ENCODE measurements around the gene HIP1.

HIP1 gene

DNA sequence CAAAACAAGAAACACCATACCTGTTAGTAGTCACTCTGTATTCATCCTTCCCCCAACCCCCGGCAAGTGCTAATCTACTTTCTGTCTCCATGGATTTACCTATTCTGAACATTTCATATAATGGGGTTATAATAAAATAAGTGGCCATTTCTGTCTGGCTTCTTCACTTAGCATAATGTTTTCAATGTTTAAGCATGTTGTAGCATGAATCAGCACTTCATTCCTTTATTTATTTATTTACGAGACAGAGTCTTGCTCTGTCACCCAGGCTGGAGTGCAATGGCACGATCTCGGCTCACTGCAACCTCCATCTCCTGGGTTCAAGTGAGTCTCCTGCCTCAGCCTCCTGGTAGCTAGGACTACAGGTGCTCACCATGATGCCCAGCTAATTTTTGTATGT is 69.2 kb downstream of the HIP1 start:
- DNase-seq (ENCODE audit: low read depth) = no peak

DNA sequence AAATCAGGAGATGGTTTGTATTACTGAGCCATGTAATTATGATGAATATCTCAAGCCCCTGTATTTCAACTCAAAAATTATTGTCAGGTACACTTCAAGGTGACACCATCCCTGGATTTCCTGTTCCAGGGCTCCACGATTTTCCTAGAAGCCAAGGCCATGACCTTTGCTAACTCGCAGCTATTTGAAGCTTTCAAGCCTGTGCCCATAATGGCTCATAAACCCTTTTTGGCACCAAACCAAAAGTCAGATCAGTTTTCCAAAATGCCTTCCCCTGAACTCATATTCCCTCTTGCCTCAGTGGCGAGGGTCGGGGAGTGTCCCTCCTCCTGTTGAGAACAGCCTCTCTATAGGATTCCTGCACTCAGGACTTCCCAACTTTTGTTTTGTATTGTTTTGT is 70.8 kb downstream of the HIP1 start:
- no peak for DNase-seq (ENCODE audit: low read depth)

DNA sequence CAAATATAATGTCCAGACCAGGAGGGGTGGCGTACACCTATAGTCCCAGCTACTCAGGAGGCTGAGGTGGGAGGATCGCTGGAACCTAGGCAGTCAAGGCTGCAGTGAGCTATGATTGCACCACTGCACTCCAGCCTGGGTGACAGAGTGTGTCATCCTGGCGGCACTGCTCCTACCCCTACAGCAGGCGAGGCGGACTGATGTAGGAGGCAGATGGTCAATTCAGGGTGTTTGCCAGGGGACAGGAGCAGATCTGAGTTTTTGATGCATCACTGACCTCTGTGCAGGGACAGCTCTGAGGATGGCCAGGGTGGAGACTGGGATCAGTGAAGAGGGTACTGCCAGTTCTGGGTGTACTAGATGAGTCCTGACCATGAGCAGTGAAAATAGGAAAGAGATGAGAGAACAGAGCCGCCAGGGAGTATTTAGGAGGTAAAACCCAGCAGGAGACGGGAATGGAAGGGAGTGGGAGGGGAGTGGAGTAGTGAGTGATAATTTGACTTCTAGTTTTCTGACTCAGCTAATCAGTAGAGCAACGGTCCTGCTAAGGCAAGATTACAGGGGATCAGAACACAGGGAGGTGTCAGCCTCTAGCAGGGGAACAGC is 75.3 kb downstream of the HIP1 start:
- no peak for DNase-seq (ENCODE audit: low read depth)

DNA sequence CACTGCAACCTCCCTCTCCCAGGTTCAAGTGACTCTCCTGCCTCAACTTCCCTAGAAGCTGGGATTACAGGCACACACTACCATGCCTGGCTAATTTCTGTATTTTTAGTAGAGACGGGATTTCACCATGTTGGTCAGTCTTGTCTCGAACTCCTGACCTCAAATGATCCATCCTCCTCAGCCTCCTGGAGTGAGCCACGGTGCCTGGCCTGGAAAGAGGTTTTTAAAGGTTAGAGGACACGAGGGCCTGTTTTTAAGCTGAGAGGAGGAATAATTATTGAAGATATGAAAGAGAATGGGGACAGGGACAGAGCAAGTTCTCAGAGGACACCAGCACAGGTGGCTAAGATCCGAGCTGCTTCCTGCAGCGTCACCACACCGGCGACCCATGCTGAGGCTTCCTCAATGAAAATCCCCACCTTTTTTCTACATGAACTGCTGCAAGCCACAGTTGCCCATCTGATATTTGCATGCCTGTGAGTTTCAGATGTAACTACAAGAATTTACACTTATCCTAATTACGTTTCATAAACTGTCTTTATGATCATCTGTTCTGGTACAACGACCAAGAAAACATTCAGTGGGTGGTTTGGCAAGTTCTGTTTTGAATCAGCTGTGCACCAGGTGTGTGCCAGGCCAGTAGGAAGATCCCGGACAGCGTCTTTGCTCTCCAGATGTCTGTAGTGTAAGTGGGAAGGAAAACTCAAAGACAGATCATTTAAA is 76.0 kb downstream of the HIP1 start:
- DNase-seq (ENCODE audit: low read depth) = no peak

DNA sequence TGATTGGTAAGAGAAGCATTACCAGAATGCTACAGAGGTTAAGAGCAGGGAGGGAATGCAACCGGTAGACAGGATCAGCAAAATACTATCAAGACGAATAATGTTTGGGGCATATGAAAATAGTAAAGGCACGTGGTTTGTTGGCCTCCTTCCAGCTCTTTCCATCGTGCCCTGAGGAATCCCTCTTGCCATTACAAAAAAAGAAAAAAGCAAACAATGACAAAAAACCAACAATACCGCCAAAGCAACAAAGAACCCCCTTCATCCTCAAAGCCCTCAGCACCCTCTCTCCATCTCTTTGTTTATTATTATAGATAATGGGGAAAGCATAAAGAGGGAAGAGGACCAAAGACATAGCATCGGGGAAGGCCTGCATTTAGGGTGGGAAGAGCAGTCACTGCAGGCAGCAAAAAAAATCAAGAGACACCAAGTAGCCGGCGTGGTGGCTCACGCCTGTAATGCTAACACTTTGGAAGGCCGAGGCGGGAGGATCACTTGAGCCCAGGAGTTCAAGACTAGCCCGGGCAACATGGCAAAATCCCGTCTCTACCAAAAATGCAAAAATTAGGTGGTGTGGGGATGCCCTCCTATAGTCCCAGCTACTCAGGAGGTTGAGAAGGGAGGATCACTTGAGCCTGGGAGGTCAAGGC is 78.0 kb downstream of the HIP1 start:
- DNase-seq (ENCODE audit: low read depth) = no peak

DNA sequence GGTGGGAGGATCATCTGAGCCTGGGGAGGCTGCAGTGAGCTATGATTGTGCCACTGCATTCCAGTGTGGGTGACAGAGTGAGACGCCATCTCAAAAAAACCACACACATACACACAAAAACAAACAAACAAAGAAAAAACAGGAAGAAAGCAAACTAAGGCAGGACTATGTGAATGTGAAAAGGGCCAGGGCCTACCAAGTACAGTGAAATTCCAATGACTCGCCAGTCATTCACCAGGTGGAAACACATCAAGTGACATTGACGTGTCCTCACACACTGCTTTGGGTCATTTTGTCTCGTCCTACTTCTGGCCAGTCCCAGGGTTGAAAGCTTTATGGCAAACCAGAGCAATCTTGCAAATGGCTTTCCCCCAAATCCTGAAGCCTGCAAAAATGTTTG is 79.9 kb downstream of the HIP1 start:
- no peak for DNase-seq (ENCODE audit: low read depth)

DNA sequence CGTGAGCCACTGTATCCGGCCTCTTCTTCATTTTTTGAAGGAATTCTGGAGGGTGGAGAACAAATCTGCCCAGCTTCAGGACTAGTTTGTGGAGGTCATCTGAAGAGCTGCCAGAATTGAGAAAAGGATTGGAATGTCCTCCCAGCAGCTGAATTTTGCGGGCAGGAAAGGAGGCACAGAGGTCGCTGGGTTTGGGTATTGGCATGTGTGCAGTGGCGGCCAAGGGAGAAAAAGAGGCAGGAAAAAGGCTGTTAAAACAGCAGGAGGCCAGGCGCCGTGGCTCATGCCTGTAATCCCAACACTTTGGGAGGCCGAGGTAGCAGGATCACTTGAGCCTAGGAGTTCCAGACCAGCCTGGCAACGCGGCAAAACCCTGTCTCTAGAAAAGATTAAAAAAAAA is 80.4 kb downstream of the HIP1 start:
- DNase-seq (ENCODE audit: low read depth) = no peak

DNA sequence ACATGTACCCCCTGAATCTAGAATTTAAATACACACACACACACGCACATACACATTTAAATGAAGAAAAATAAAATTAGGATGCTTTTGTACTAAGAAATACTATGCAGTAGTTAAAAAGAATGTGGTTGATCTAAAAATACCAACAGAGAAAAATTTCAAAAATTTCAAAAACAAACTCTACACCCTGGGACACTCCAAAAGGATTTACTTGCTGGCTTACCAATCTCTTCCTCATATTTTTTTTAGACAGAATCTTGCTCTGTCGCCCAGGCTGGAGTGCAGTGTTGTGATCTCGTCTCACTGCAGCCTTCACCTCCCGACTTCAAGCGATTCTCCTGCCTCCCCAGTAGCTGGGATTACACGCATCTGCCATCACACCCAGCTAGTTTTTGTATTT is 80.9 kb downstream of the HIP1 start:
- no peak for DNase-seq (ENCODE audit: low read depth)

DNA sequence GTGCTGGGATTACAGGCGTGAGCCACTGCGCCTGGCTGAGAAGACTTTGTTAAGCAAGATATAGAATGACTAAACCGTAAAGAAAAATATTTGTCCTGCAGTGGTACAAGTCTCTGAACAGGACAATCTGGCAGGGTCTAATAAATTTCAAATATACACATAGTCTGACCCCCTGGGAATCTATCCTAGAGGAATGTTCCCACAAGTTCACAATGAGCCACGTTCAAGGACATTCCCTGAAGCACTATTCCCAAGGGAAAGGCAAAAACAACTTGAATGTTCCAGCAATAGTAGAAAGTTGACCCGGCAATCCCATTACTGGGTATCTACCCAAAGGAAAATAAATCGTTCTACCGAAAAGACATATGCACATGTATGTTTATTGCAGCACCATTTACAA is 82.0 kb downstream of the HIP1 start:
- no peak for DNase-seq (ENCODE audit: low read depth)

DNA sequence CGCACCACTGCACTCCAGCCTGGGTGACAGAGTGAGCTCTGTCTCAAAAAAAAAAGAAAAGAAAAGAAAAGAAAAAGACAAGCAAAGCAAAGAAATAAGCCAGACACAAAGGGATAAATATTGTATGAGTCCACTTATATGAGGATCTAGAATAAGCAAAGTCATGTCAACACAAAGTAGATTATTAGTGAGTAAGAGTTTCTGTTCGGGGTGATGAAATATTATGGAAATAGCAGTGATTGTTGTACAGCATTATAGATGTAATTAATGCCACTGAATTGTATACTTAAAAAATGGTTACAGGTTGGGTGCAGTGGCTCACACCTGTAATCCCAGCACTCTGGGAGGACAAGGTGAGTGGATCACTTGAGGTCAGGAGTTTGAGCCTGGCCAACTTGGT is 83.2 kb downstream of the HIP1 start:
- no peak for DNase-seq (ENCODE audit: low read depth)

DNA sequence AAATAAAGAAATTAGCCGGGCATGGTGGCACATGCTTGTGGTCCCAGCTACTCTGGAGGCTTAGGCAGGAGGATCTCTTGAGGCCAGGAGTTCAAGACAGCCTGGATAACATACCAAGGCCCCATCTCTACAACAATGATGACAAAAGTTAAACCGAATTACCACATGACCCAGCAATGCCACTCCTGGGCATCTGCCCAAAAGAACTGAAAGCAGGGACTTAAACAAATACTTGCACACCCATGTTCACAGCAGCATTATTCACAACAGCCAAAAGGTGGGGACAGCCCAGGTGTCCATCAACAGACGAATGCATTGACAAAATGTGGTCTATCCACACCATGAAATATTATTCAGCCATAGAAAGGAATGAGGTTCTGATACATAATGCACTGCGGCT is 83.9 kb downstream of the HIP1 start:
- no peak for DNase-seq (ENCODE audit: low read depth)

DNA sequence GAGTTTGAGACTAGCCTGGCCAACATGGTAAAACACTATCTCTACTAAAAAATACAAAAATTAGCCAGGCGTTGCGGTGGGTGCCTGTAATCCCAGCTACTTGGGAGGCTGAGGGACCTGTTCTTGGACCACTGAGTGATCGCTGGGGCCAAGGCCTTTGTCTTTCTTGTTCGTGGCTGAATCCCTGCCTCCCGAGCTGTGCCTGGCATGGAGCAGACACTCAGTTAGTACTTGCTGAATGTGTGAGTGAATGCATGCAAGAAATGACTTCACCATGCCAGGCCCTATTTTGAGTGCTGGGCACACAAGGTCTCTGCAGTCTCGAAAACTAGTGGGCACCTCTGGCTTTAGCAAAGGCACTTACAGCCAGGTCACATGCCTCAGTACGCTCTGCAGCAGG is 85.1 kb downstream of the HIP1 start:
- no peak for DNase-seq (ENCODE audit: low read depth)

DNA sequence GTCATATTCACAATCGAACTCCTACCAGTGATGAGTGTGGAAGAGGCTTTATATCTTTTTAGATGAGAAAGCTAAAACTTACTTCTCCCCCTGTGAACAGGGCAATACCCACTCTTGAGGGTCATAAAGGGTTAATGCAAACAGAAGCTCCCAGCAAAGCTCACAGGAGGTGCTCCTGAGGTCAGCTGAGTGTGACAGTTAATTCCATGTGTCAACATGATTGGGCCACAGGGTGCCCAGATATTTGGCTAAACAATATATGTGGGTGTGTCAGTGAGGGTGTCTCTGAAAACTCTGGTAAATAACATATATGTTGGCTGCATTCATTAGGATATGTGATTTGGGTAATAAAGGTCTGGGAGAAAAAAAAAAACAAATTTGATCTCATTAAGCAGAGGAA is 86.0 kb downstream of the HIP1 start:
- DNase-seq (ENCODE audit: low read depth) = no peak

DNA sequence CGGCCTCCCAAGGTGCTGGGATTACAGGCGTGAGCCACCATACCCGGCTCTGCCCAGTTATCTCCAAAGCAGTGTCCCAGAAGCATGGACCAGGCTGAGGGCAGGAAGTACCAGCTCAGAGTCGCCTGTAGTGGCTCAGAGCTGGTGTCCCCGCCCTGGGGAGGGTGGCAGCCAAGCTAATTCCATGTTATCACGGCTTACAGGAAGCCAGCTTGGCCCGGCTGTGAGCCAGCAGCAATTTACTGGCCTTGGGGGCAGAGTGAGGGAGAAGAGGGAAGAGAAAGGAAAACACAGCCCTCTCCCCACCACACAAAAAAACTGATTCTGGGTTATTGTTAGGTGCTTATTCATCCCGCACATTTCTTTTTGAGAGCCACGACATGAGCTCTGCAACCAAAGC is 88.1 kb downstream of the HIP1 start:
- DNase-seq (ENCODE audit: low read depth) = no peak

DNA sequence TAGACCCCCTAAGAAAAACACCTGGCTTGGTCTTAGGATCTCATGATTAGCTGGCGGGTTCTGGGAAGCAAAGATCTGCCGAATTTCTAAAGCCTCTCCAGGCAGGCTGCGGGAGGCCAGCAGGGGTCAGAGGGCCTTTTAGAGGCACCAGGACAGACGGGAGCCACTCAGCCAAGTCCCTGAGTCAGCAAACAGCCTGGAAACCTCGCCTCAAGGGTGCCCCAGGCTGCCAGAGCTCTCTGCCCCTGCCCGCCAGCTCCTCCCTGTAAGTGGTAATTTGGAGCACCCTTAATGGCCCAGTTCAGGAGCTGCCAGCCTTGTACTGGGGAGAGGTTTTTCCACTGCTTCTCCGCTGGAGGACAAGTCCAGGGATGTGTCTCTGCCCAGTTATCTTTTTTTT is 88.7 kb downstream of the HIP1 start:
- DNase-seq (ENCODE audit: low read depth) = no peak

DNA sequence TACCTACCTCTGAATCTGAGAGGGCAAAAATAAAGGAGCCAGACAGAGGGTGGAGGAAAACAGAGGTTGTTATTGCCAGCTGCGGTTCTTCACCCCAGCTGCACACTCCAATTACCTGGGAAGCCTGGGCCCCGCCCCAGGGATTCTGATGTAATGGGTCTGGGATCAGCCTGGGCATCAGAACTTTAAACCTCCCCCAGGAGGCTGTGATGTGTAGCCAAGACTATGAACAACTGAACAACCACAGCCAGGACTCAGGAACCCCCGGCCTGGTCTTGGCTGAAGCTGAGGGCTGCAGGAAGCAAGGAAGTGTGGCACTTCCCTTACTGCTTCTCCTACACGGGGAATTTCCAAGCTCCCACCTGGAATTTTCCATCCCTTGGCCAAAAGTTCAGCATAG is 89.3 kb downstream of the HIP1 start:
- no peak for DNase-seq (ENCODE audit: low read depth)

DNA sequence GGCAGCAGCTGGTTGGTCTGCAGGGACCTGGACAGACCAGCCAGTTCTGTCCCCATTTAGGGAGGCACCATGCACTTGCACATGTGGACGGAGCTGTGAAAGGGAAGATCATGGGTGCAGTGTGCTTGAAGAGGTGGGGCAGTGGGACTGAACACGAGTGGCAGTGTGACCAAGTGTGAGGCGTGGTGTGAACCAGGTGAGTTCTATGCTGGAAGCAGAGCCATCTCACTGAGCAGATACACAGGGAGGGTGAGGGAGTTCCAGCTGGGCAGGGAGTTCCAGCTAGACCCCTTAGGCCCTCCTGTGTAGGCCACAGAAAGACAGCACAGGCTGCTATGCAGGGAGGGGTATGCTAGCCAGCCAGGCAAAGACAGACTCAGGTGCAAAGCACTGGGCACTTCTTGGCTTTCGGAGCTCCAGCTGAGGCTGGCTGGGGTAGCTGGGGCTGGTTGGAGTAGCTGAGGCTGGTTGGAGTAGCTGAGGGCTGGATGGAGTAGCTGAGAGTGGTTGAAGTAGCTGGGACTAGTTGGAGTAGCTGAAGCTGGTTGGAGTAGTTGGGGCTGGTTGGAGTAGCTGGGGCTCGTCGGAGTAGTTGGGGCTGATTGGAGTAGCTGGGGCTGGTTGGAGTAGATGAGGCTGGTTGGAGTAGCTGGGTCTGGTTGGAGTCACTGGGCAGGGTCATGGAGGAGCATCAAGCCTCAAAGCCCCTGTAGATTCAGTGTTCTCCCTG is 90.9 kb downstream of the HIP1 start:
- no peak for DNase-seq (ENCODE audit: low read depth)

DNA sequence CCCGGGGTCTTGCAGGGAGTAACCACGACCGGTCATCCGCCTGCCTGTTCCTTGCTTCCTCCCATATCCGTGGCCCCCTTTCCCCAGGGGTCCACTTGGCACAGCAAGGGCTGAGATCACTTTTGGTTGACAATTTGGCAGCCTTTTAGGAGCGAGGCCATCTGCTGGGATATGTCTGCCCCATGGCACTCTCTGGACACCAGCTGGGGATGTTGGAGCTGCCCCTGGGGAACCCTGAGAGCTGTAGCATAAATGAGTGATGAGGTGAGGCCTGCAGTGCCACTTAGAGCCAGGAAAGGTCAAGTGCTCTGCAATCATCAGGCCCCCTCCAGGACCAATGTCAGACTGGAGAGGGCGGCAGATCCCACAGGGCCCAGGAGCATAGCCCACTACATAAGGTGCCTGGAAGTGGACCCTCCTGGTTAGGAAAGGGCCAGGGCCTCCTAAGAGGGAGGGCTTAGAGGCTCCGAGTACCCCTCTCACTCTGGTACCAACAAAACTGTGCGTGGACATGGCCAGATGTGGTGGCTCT is 92.1 kb downstream of the HIP1 start:
- no peak for DNase-seq (ENCODE audit: low read depth)

DNA sequence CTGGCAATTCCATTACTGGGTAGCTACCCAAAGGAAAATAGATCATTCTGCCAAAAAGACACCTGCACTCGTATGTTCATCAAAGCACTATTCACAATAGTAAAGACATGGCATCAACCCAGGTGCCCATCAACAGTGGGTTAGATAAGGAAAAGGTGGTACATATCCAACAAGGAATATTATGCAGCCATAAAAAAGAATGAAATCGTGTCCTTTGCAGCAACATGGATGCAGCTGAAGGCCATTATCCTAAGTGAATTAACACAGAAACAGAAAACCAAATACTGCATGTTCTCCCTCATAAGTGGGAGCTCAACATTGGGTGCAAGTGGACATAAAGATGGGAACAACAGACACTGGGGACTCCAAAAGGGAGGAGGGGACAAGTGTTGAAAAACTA is 93.2 kb downstream of the HIP1 start:
- no peak for DNase-seq (ENCODE audit: low read depth)

DNA sequence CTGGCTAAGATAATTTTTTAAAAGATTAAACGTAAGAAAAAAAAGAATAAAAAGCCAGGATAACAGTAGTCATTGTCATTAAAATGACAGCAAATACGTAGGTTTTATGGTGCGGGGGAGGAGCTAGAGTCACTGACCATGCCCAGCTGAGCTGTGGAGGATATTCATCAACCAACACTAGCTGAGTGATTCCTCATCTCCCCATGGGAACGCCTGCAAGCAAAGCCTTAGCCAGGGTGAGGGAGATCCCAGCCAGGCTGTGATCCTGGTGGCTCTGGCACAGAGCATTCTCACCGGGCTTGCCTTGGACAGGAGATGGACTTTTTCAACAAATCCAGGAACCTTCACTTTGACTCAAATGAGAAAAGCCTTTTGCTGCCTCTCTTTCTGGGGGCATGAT is 94.2 kb downstream of the HIP1 start:
- DNase-seq (ENCODE audit: low read depth) = no peak

DNA sequence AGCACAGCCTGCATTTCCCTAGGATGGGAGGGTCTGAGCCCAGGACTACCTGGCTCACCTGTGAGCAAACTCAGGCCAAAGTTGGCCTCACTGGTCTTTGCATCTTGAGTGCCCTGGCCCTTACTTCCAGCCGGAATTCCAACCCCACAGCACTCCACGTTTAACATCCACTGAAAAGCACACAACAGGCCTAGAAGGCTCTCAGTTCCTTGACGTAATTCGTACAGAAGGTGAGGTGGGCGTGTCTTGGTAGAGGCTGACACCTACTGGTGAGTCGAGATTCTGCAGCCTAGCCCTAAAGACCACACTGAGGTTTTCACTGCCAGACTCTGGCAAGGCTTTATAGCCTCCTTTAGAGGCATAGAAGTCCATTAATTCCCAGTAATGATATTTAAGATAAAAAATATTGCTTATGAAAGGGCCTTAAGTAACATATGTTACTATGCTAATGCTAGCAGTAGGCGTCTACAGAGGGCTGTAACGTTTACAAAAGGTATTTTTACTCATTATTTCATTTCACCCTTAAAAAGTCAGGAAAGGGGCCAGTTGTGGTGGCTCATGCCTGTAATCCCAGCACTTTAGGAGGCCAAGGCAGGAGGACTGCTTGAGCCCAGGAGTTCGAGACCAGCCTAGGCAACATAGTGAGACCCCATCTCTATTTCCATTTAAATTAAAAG is 95.8 kb downstream of the HIP1 start:
- peak; percentile 40 for DNase-seq (ENCODE audit: low read depth)

DNA sequence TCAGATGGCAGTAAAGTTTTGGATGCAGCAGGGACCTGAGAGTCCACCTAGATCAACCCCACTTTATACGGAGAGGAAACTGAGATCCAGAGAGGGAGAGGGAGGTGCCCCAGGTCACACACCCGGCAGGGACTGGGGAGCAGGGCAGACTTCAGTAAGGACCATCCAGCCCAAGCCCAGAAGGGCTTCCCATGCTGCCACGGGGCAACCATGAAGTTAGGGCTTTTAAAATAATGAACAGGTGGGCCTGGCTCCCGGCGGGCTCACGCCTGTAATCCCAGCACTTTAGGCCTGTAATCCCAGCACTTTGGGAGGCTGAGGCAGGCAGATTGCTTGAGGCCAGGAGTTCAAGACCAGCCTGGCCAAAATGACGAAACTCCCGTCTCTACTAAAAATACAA is 98.5 kb downstream of the HIP1 start:
- no peak for DNase-seq (ENCODE audit: low read depth)

DNA sequence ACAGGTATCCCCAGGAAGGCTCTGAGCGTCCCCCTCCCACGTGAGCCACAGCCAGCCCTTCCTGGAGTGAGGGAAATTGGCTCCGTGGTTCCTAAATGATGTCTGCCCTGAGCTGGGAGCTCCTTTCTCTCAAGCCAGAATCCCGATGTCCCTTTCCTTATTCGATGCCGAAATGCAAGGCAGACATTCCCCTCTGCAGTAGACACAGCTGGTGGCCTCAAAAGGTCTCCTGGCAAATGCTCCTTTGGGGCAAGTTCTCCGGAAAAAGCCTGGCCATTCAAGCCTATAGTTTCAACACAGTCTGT is 98.9 kb downstream of the HIP1 start:
- no peak for DNase-seq (ENCODE audit: low read depth)
